H1 (cell line): ENCODE measurements around the gene CCDC141. TPM values are rescaled to one million over a fixed set of nuclear protein-coding genes. Genes with fewer than 3 reads are reported as not detected.

ENCODE experiments used
- CTCF ChIA-PET: fragments of 300-600 bp; sonication (Branson Sonifier 250); formaldehyde crosslinking; loops from one replicate; lab custom pipeline; 2021; ENCODE audit not compliant: partially characterized antibody; lab: Charles Lee
- POLR2A ChIA-PET: fragments of 300-600 bp; sonication (Branson Sonifier 250); formaldehyde crosslinking; loops from one replicate; lab custom pipeline; 2021; ENCODE audit warnings: inconsistent platforms; ENCODE audit not compliant: partially characterized antibody; lab: Charles Lee
- DNase-seq, 2 experiments: peaks; one replicate each; pipeline versions ENCODE4 v3.0.0 to v3.0.0-alpha.2; 2010 to 2022; ENCODE audit warnings: low spot score in 2 of 2, low read depth in 1 of 2, mixed read lengths in 1 of 2
- FAIRE-seq: peaks from 2 replicates; lab custom pipeline; 2011; peaks lifted over from hg19 to GRCh38; lab: Jason Lieb, UNC
- H2AFZ ChIP-seq: 2 replicates; pipeline ENCODE4 v1.8.1; 2012; ENCODE audit warnings: low read length, inconsistent platforms
- H2AK5ac ChIP-seq: 2 replicates; pipeline ENCODE4 v1.6.1; 2013; ENCODE audit warnings: low read depth, low read length
- H2BK120ac ChIP-seq: replicated peaks from 2 replicates; pipeline ENCODE3; 2013; ENCODE audit warnings: low read depth, low read length, inconsistent platforms
- H2BK12ac ChIP-seq: 2 replicates; pipeline ENCODE4 v1.6.1; 2013; ENCODE audit warnings: low read depth, low read length
- H2BK15ac ChIP-seq: 2 replicates; pipeline ENCODE4 v1.6.1; 2013; ENCODE audit warnings: low read length
- H2BK20ac ChIP-seq: 2 replicates; pipeline ENCODE4 v1.6.1; 2013; ENCODE audit warnings: low read length
- H2BK5ac ChIP-seq: 2 replicates; pipeline ENCODE4 v1.6.1; 2013; ENCODE audit warnings: low read depth, low read length
- H3K14ac ChIP-seq: 2 replicates; pipeline ENCODE4 v1.6.1; 2013; ENCODE audit warnings: inconsistent platforms; ENCODE audit not compliant: insufficient read length
- H3K18ac ChIP-seq: 2 replicates; pipeline ENCODE4 v1.6.1; 2013; ENCODE audit warnings: low read length; ENCODE audit errors: extremely low read depth
- H3K23ac ChIP-seq: 2 replicates; pipeline ENCODE4 v1.6.1; 2013; ENCODE audit warnings: inconsistent platforms; ENCODE audit not compliant: insufficient read length
- H3K23me2 ChIP-seq: 2 replicates; pipeline ENCODE4 v1.6.1; 2013; ENCODE audit warnings: low read depth, low read length
- H3K27ac ChIP-seq: 2 replicates; pipeline ENCODE4 v1.6.1; 2011; ENCODE audit warnings: low read depth, low read length, inconsistent platforms
- H3K27me3 ChIP-seq, 4 experiments: replicated peaks in 1 of 4; 1 replicate in 1 of 4; 2 replicates in 3 of 4; pipeline versions ENCODE4 v1.6.1 to v1.8.1; 2011 to 2013; ENCODE audit warnings: low read length in 3 of 4, mild to moderate bottlenecking in 3 of 4, inconsistent platforms in 2 of 4, mixed read lengths in 2 of 4, moderate library complexity in 1 of 4; ENCODE audit not compliant: control insufficient read depth in 3 of 4, insufficient read depth in 3 of 4; ENCODE audit errors: extremely low read depth in 1 of 4
- H3K36me3 ChIP-seq, 4 experiments: 2 replicates each; pipeline versions ENCODE4 v1.6.1 to v1.8.1; 2011 to 2013; ENCODE audit warnings: mild to moderate bottlenecking in 4 of 4, low read length in 3 of 4, moderate library complexity in 2 of 4, control low read depth in 1 of 4, inconsistent platforms in 1 of 4; ENCODE audit not compliant: insufficient read depth in 4 of 4, control insufficient read depth in 2 of 4
- H3K4ac ChIP-seq: replicated peaks from 2 replicates; pipeline ENCODE3; 2013; ENCODE audit warnings: low read length, low read depth, mixed read lengths, inconsistent platforms; ENCODE audit not compliant: insufficient read length
- H3K4me1 ChIP-seq, 4 experiments: replicated peaks in 1 of 4; 1 replicate in 1 of 4; 2 replicates in 3 of 4; pipeline versions ENCODE4 v1.6.1 to v1.8.1; 2011 to 2013; ENCODE audit warnings: low read length in 3 of 4, inconsistent platforms in 2 of 4, mixed read lengths in 1 of 4; ENCODE audit not compliant: insufficient read depth in 4 of 4, control insufficient read depth in 3 of 4
- H3K4me2 ChIP-seq, 2 experiments: 2 replicates each; pipeline versions ENCODE4 v1.6.1 to v1.8.1; 2011 to 2013; ENCODE audit warnings: low read depth in 2 of 2, low read length in 2 of 2, control low read depth in 1 of 2, inconsistent platforms in 1 of 2, mild to moderate bottlenecking in 1 of 2; ENCODE audit not compliant: insufficient read depth in 1 of 2
- H3K4me3 ChIP-seq, 4 experiments: fragments of 200-600, 300-600 bp in 1 of 4; sonication (generic), shearing (Covaris generic), sonication (Bioruptor Twin) in 1 of 4; 2 replicates each; pipeline versions ENCODE4 v1.5.1 to v1.8.1; 2011 to 2016; ENCODE audit warnings: low read length in 4 of 4, low read depth in 3 of 4, control low read depth in 2 of 4, inconsistent platforms in 2 of 4, mild to moderate bottlenecking in 2 of 4, mixed read lengths in 1 of 4, moderate library complexity in 1 of 4; ENCODE audit not compliant: insufficient read depth in 2 of 4; ENCODE audit errors: extremely low read depth in 1 of 4
- H3K56ac ChIP-seq: replicated peaks from 2 replicates; pipeline ENCODE3; 2013; ENCODE audit warnings: low read depth, mild to moderate bottlenecking, mixed read lengths, low read length, inconsistent platforms; ENCODE audit not compliant: insufficient read length
- H3K79me1 ChIP-seq: 2 replicates; pipeline ENCODE4 v1.6.1; 2013; ENCODE audit warnings: low read depth, low read length, control low read depth
- H3K79me2 ChIP-seq, 2 experiments: 2 replicates each; pipeline versions ENCODE4 v1.6.1 to v1.8.1; 2012 to 2013; ENCODE audit warnings: low read length in 2 of 2, mild to moderate bottlenecking in 2 of 2, inconsistent platforms in 1 of 2; ENCODE audit not compliant: insufficient read depth in 2 of 2, control insufficient read depth in 1 of 2
- H3K9ac ChIP-seq, 4 experiments: replicated peaks in 1 of 4; 1 replicate in 1 of 4; 2 replicates in 3 of 4; pipeline versions ENCODE4 v1.6.1 to v1.8.1; 2011 to 2013; ENCODE audit warnings: low read depth in 3 of 4, low read length in 3 of 4, control low read depth in 2 of 4, mild to moderate bottlenecking in 2 of 4, moderate library complexity in 2 of 4, inconsistent platforms in 1 of 4; ENCODE audit errors: extremely low read depth in 1 of 4
- H3K9me3 ChIP-seq, 2 experiments: 2 replicates each; pipeline versions ENCODE4 v1.6.1 to v1.8.1; 2012 to 2013; ENCODE audit warnings: mild to moderate bottlenecking in 2 of 2, moderate library complexity in 2 of 2, control low read depth in 1 of 2, inconsistent platforms in 1 of 2, low read depth in 1 of 2, low read length in 1 of 2, mixed read lengths in 1 of 2; ENCODE audit not compliant: insufficient read depth in 2 of 2
- H4K20me1 ChIP-seq, 2 experiments: replicated peaks in 1 of 2; 2 replicates each; pipeline versions ENCODE3 to v1.8.1; 2011 to 2013; ENCODE audit warnings: inconsistent platforms in 2 of 2, low read length in 2 of 2, mild to moderate bottlenecking in 1 of 2; ENCODE audit not compliant: insufficient read depth in 2 of 2, control insufficient read depth in 1 of 2
- H4K5ac ChIP-seq: 2 replicates; pipeline ENCODE4 v1.6.1; 2013; ENCODE audit warnings: low read length, low read depth, mixed read lengths, inconsistent platforms; ENCODE audit not compliant: insufficient read length
- H4K8ac ChIP-seq: 2 replicates; pipeline ENCODE4 v1.8.0; 2013; ENCODE audit warnings: mild to moderate bottlenecking, moderate library complexity, low read length, inconsistent platforms; ENCODE audit not compliant: insufficient read depth; ENCODE audit errors: extremely low read depth
- H4K91ac ChIP-seq: replicated peaks from 2 replicates; pipeline ENCODE3; 2013; ENCODE audit warnings: low read length, mixed read lengths, inconsistent platforms; ENCODE audit not compliant: insufficient read length
- ATF2 ChIP-seq: IDR thresholded peaks from 2 replicates; pipeline ENCODE4 v1.6.1; 2012; ENCODE audit warnings: low read length, inconsistent platforms
- BRCA1 ChIP-seq: IDR thresholded peaks from 2 replicates; pipeline ENCODE4 v1.6.1; 2012; ENCODE audit warnings: low read depth, low read length, improper control_type of control experiment
- CBX5 ChIP-seq: fragments of 300-800, 300-1000 bp; sonication (generic); IDR thresholded peaks from 2 replicates; pipeline ENCODE4 v1.7.1; 2016; ENCODE audit warnings: antibody characterized with exemption, low read length, low read depth
- CEBPB ChIP-seq: IDR thresholded peaks from 2 replicates; pipeline ENCODE4 v1.6.1; 2012; ENCODE audit warnings: low read depth, low read length
- CTCF ChIP-seq, 3 experiments: IDR thresholded peaks; 1 replicate in 2 of 3; 2 replicates in 1 of 3; pipeline versions ENCODE4 v1.5.1 to v1.6.1; 2011; ENCODE audit warnings: low read length in 3 of 3, mild to moderate bottlenecking in 3 of 3, inconsistent platforms in 2 of 3, low read depth in 1 of 3, moderate library complexity in 1 of 3; ENCODE audit not compliant: insufficient read depth in 1 of 3; ENCODE audit errors: control extremely low read depth in 1 of 3
- EGR1 ChIP-seq: IDR thresholded peaks from 2 replicates; pipeline ENCODE4 v1.6.1; 2011; ENCODE audit warnings: low read depth, low read length, borderline replicate concordance
- JUN ChIP-seq: IDR thresholded peaks from 2 replicates; pipeline ENCODE4 v1.6.1; 2011; ENCODE audit warnings: low read depth, mild to moderate bottlenecking, improper control_type of control experiment, low read length
- KDM4A ChIP-seq: IDR thresholded peaks from one replicate; pipeline ENCODE4 v1.7.1; 2012; ENCODE audit warnings: low read depth, mild to moderate bottlenecking, moderate library complexity, low read length, inconsistent platforms; ENCODE audit not compliant: severe bottlenecking
- SIN3A ChIP-seq, 2 experiments: IDR thresholded peaks in 1 of 2; conservative IDR thresholded peaks in 1 of 2; 2 replicates each; pipeline ENCODE4 v1.6.1; 2011 to 2012; ENCODE audit warnings: low read length in 2 of 2, improper control_type of control experiment in 1 of 2, low read depth in 1 of 2, mild to moderate bottlenecking in 1 of 2
- TAF1 ChIP-seq: IDR thresholded peaks from 2 replicates; pipeline ENCODE4 v1.6.1; 2011; ENCODE audit warnings: mild to moderate bottlenecking, low read depth, low read length
- WGBS, 2 experiments: shearing (Covaris generic) in 1 of 2; methylation state at CpG; one replicate each; pipeline versions ENCODE4 v1.1.6 to v1.1.7; 2013 to 2015; ENCODE audit warnings: low lambda C conversion rate in 2 of 2, mixed read lengths in 2 of 2, inconsistent platforms in 1 of 2, low coverage in 1 of 2, missing lambda C conversion rate in 1 of 2; ENCODE audit not compliant: insufficient replicate concordance in 2 of 2, insufficient coverage in 1 of 2, insufficient read length in 1 of 2; ENCODE audit errors: extremely low coverage in 1 of 2, missing lambda C conversion rate in 1 of 2; 5-methylcytosine and 5-hydroxymethylcytosine counted together
- polyA plus RNA-seq, 7 experiments: library from polyadenylated mRNA; depleted of rRNA in 3 of 7; stranded (reverse) in 5 of 7; unstranded in 2 of 7; fragments of >200 nt in 5 of 7; fragments of 200-250 nt in 2 of 7; gene quantifications; 1 replicate in 5 of 7; 2 replicates in 1 of 7; 4 replicates in 1 of 7; pipeline versions ENCODE4 v1.2.1 to v1.2.3, GENCODE V29; 2011 to 2013; ENCODE audit warnings: missing spikeins in 2 of 7, mixed read lengths in 2 of 7
- total RNA-seq: library from RNA; stranded (reverse); fragmentation: NEBNext Ultra II Directional; extraction: Animal tissue kit (Norgen Biotek cat#: 25700); gene quantifications from 2 replicates; pipeline ENCODE4 v1.2.1, GENCODE V29; 2021

Gene CCDC141
- total and polyA plus RNA-seq, 2 of the 8 experiments (the other 6 are each of a cell fraction or from before 2014, with no cell fraction given), result 0.56 to 21.6 TPM

DNA sequence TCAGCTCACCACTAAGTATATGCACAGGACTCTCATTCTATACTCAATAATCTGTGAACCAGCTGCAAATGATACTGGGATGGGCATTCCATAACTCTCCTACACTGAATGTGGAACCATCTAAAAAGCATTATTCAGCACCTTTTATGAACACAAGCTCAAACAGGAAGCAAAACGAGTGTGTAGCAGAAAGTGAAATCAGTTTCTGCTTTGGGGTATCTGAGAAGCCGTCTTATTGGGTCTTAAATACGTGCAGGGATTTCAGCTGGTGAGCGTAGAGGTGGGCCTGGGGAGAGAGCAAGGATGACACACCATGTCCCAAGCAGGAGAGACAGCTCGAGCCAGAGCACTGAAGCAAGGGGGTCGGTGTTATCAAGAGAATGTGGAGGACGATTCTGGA, 122.8 kb downstream of the CCDC141 start:
- Histone ChIP-seq H3K79me2 (no peaks in the 10 kb centered on the region), H3K56ac (no peak overlapping the region), H2BK120ac (no peak overlapping the region), H3K4me2 (no peak overlapping the region), H4K8ac (no peak overlapping the region), H3K9me3 (no peaks in the 10 kb centered on the region), H4K91ac (no peak overlapping the region), H3K14ac (no peak overlapping the region), H2BK15ac (no peak overlapping the region), H3K4ac (no peak overlapping the region), H3K23ac (no peak overlapping the region), H4K20me1 (no peaks in the 10 kb centered on the region), H3K36me3 (no peaks in the 10 kb centered on the region), H3K27ac (no peak overlapping the region), H2BK12ac (no peak overlapping the region), H3K4me1 (no peaks in the 10 kb centered on the region), H3K27me3 (no peaks in the 10 kb centered on the region), H4K5ac (no peak overlapping the region), H3K9ac (no peak overlapping the region), H2BK5ac (no peak overlapping the region), H3K79me1 (no peaks in the 10 kb centered on the region), H3K18ac (no peak overlapping the region), H2AK5ac (no peak overlapping the region), H3K4me3 (no peak overlapping the region), H2AFZ (no peak overlapping the region), H2BK20ac (no peak overlapping the region), H3K23me2 (no peaks in the 10 kb centered on the region)
- FAIRE-seq (no peak), DNase-seq (no peak)
- POLR2A ChIA-PET, result no interaction called here
- CTCF ChIA-PET, result interaction anchor here (0.9 to 2.1 kb wide), 7 partner anchors 9 to 484 kb away, joined by 3 to 10 read pairs (median 5); no protein-coding TSS in a partner anchor
- 86% methylated on average over 7 of the region's 7 CpGs; no CpG with 5 or more reads in 1 of the 2 experiments for WGBS, 2 experiments
- TF ChIP-seq CTCF (IDR thresholded peaks at IDR 0.05; ENCODE audit: control extremely low read depth in 1 of 3, insufficient read depth in 1 of 3, low read depth in 1 of 3, low read length in 3 of 3) (no peak), ATF2 (no peak), EGR1 (no peak), SIN3A (conservative IDR thresholded peaks at IDR 0.05 in 1 of 2, IDR thresholded peaks at IDR 0.05 in 1 of 2; ENCODE audit: low read depth in 1 of 2, low read length in 2 of 2) (no peak), TAF1 (no peak), CBX5 (no peak), JUN (no peak), KDM4A (no peak), CEBPB (no peak), BRCA1 (no peak)
